Neuronal stem cell (in vitro differentiated cells): ENCODE results near the gene AFG1L.

ENCODE experiments used
- DNase-seq: peaks from one replicate; pipeline ENCODE4 v3.0.0-alpha.2; 2013; ENCODE audit warnings: low spot score
- H2AFZ ChIP-seq: one replicate; pipeline ENCODE4 v1.6.1; 2013; ENCODE audit warnings: mild to moderate bottlenecking, low read length, inconsistent platforms
- H2AK5ac ChIP-seq: 2 replicates; pipeline ENCODE4 v1.6.1; 2013; ENCODE audit warnings: low read depth, mild to moderate bottlenecking, inconsistent platforms, low read length, moderate library complexity, mixed read lengths
- H2BK120ac ChIP-seq: 2 replicates; pipeline ENCODE4 v1.6.1; 2013; ENCODE audit warnings: low read depth, mild to moderate bottlenecking, inconsistent platforms, low read length, moderate library complexity, mixed read lengths
- H2BK12ac ChIP-seq: one replicate; pipeline ENCODE4 v1.6.1; 2013; ENCODE audit warnings: low read length, inconsistent platforms
- H2BK15ac ChIP-seq: 2 replicates; pipeline ENCODE4 v1.6.1; 2013; ENCODE audit warnings: mild to moderate bottlenecking, low read length, inconsistent platforms, mixed read lengths
- H2BK5ac ChIP-seq: one replicate; pipeline ENCODE4 v1.6.1; 2013; ENCODE audit warnings: inconsistent platforms, mild to moderate bottlenecking, low read length, moderate library complexity
- H3K14ac ChIP-seq: one replicate; pipeline ENCODE4 v1.6.1; 2013; ENCODE audit warnings: low read length, inconsistent platforms
- H3K18ac ChIP-seq: 2 replicates; pipeline ENCODE4 v1.6.1; 2013; ENCODE audit warnings: low read length, inconsistent platforms
- H3K23ac ChIP-seq: 2 replicates; pipeline ENCODE4 v1.6.1; 2013; ENCODE audit warnings: low read depth, mild to moderate bottlenecking, mixed read lengths, low read length, inconsistent platforms; ENCODE audit not compliant: poor library complexity
- H3K27ac ChIP-seq: replicated peaks from 3 replicates; pipeline ENCODE4 v1.5.1; 2013; ENCODE audit warnings: low read length, inconsistent platforms
- H3K27me3 ChIP-seq, 3 experiments: 2 replicates each; pipeline ENCODE4 v1.6.1; 2013; ENCODE audit warnings: low read length in 3 of 3, mild to moderate bottlenecking in 2 of 3, inconsistent platforms in 1 of 3, low read depth in 1 of 3, mixed read lengths in 1 of 3, moderate library complexity in 1 of 3; ENCODE audit not compliant: control insufficient read depth in 3 of 3, insufficient read depth in 3 of 3
- H3K36me3 ChIP-seq, 2 donors: replicated peaks in 1 of 2; 2 replicates each; pipeline ENCODE4 v1.6.1; 2013; ENCODE audit warnings: low read length in 2 of 2; ENCODE audit not compliant: control insufficient read depth in 2 of 2, insufficient read depth in 2 of 2
- H3K4ac ChIP-seq: 2 replicates; pipeline ENCODE4 v1.6.1; 2013; ENCODE audit warnings: inconsistent platforms, mild to moderate bottlenecking, low read length, moderate library complexity
- H3K4me1 ChIP-seq, 2 donors: 1 replicate in 1 of 2; 2 replicates in 1 of 2; pipeline ENCODE4 v1.6.1; 2013; ENCODE audit warnings: low read length in 2 of 2, low read depth in 1 of 2; ENCODE audit not compliant: control insufficient read depth in 2 of 2, insufficient read depth in 1 of 2
- H3K4me2 ChIP-seq: one replicate; pipeline ENCODE4 v1.6.1; 2013; ENCODE audit warnings: mild to moderate bottlenecking, low read length, inconsistent platforms; ENCODE audit not compliant: insufficient read depth, poor library complexity, severe bottlenecking
- H3K4me3 ChIP-seq, 2 donors: 2 replicates each; pipeline ENCODE4 v1.5.1; 2013; ENCODE audit warnings: low read length in 2 of 2, mild to moderate bottlenecking in 2 of 2, inconsistent platforms in 1 of 2, moderate library complexity in 1 of 2
- H3K79me1 ChIP-seq: one replicate; pipeline ENCODE4 v1.6.1; 2013; ENCODE audit warnings: low read depth, mild to moderate bottlenecking, inconsistent platforms, low read length, moderate library complexity
- H3K9ac ChIP-seq: one replicate; pipeline ENCODE4 v1.6.1; 2013; ENCODE audit warnings: mild to moderate bottlenecking, low read depth, low read length, inconsistent platforms; ENCODE audit not compliant: poor library complexity
- H3K9me3 ChIP-seq, 2 donors: replicated peaks in 1 of 2; 2 replicates each; pipeline versions ENCODE3 to v1.6.1; 2013; ENCODE audit warnings: low read length in 2 of 2, mild to moderate bottlenecking in 2 of 2, inconsistent platforms in 1 of 2, low read depth in 1 of 2, mixed read lengths in 1 of 2, moderate library complexity in 1 of 2; ENCODE audit not compliant: control insufficient read depth in 2 of 2, insufficient read depth in 1 of 2
- H4K8ac ChIP-seq: one replicate; pipeline ENCODE4 v1.6.1; 2013; ENCODE audit warnings: low read depth, mild to moderate bottlenecking, inconsistent platforms, low read length, moderate library complexity
- H4K91ac ChIP-seq: one replicate; pipeline ENCODE4 v1.6.1; 2013; ENCODE audit warnings: low read length, low read depth, mild to moderate bottlenecking, inconsistent platforms; ENCODE audit not compliant: poor library complexity
- WGBS, 2 donors: extraction: QIAGEN DNeasy Blood & Tissue Kit; methylation state at CpG; one replicate each; pipeline ENCODE4 v1.1.7; 2013; ENCODE audit warnings: missing lambda C conversion rate in 2 of 2, mixed read lengths in 1 of 2; ENCODE audit not compliant: insufficient read length in 2 of 2, insufficient replicate concordance in 1 of 2; ENCODE audit errors: extremely low coverage in 2 of 2; 5-methylcytosine and 5-hydroxymethylcytosine counted together

Gene AFG1L

GRCh38 chr6:108337721-108338120, 42.9 kb downstream of the AFG1L start:
- no peak overlapping the region for H3K4me3 ChIP-seq
- no peak overlapping the region for H3K4me2 ChIP-seq
- H2BK12ac ChIP-seq, result no peak overlapping the region
- DNase-seq, result no peak
- H3K27ac ChIP-seq, result no peak overlapping the region
- H3K9me3 ChIP-seq, result no peaks in the 10 kb centered on the region
- H3K18ac ChIP-seq, result no peak overlapping the region
- no peaks in the 10 kb centered on the region for H3K27me3 ChIP-seq
- H3K14ac ChIP-seq, result no peak overlapping the region
- no peak overlapping the region for H2AFZ ChIP-seq
- no peak overlapping the region for H2BK15ac ChIP-seq
- no peak overlapping the region for H2BK120ac ChIP-seq
- no peaks in the 10 kb centered on the region for H3K4me1 ChIP-seq
- H4K8ac ChIP-seq, result no peak overlapping the region
- H2AK5ac ChIP-seq, result no peak overlapping the region
- WGBS, 2 donors, result no CpG with 5 or more reads among the region's 3 CpGs
- no peak overlapping the region for H3K23ac ChIP-seq
- no peak overlapping the region for H4K91ac ChIP-seq
- H3K4ac ChIP-seq, result no peak overlapping the region
- H3K9ac ChIP-seq, result no peak overlapping the region
- H2BK5ac ChIP-seq, result no peak overlapping the region
- no peaks in the 10 kb centered on the region for H3K79me1 ChIP-seq
- no peaks in the 10 kb centered on the region for H3K36me3 ChIP-seq

- WGBS, 2 donors, result no CpG with 5 or more reads among the region's 2 CpGs
- no peak overlapping the region for H2BK15ac ChIP-seq
- H3K4me1 ChIP-seq, result no peaks in the 10 kb centered on the region
- H3K27me3 ChIP-seq, result no peaks in the 10 kb centered on the region
- no peak overlapping the region for H2BK120ac ChIP-seq
- no peak overlapping the region for H3K4me2 ChIP-seq
- H4K8ac ChIP-seq, result no peak overlapping the region
- no peaks in the 10 kb centered on the region for H3K79me1 ChIP-seq
- no peak overlapping the region for H3K4me3 ChIP-seq
- no peak overlapping the region for H2AK5ac ChIP-seq
- no peak overlapping the region for H2BK12ac ChIP-seq
- H3K4ac ChIP-seq, result no peak overlapping the region
- H2BK5ac ChIP-seq, result no peak overlapping the region
- no peak overlapping the region for H3K14ac ChIP-seq
- no peak overlapping the region for H3K27ac ChIP-seq
- no peak overlapping the region for H3K23ac ChIP-seq
- no peak overlapping the region for H3K18ac ChIP-seq
- no peaks in the 10 kb centered on the region for H3K36me3 ChIP-seq
- H2AFZ ChIP-seq, result no peak overlapping the region
- DNase-seq, result no peak
- H3K9me3 ChIP-seq, result no peaks in the 10 kb centered on the region
- H4K91ac ChIP-seq, result no peak overlapping the region
- no peak overlapping the region for H3K9ac ChIP-seq
These were observed 46.5 kb downstream of the AFG1L start for GRCh38 chr6:108341372-108341771.

- no peaks in the 10 kb centered on the region for H3K79me1 ChIP-seq
- no peaks in the 10 kb centered on the region for H3K36me3 ChIP-seq
- no peak overlapping the region for H3K27ac ChIP-seq
- H3K27me3 ChIP-seq, result no peaks in the 10 kb centered on the region
- no peak overlapping the region for H3K18ac ChIP-seq
- H3K4me3 ChIP-seq, result no peak overlapping the region
- no peak overlapping the region for H2AFZ ChIP-seq
- H4K91ac ChIP-seq, result no peak overlapping the region
- H3K9ac ChIP-seq, result no peak overlapping the region
- WGBS, 2 donors, result no CpG with 5 or more reads among the region's 5 CpGs
- no peaks in the 10 kb centered on the region for H3K9me3 ChIP-seq
- H2AK5ac ChIP-seq, result no peak overlapping the region
- H3K4ac ChIP-seq, result no peak overlapping the region
- no peak overlapping the region for H2BK12ac ChIP-seq
- DNase-seq, result no peak
- H3K23ac ChIP-seq, result no peak overlapping the region
- H3K4me1 ChIP-seq, result no peaks in the 10 kb centered on the region
- no peak overlapping the region for H3K14ac ChIP-seq
- H2BK15ac ChIP-seq, result no peak overlapping the region
- H2BK120ac ChIP-seq, result no peak overlapping the region
- H2BK5ac ChIP-seq, result no peak overlapping the region
- no peak overlapping the region for H3K4me2 ChIP-seq
- no peak overlapping the region for H4K8ac ChIP-seq
These were observed 49.0 kb downstream of the AFG1L start for GRCh38 chr6:108343894-108344293.

GRCh38 chr6:108348655-108349349, 53.9 kb downstream of the AFG1L start:
- Histone ChIP-seq H3K27ac (no peak overlapping the region), H2BK5ac (no peak overlapping the region), H3K4me1 (no peaks in the 10 kb centered on the region), H3K23ac (no peak overlapping the region), H3K14ac (no peak overlapping the region), H2AFZ (no peak overlapping the region), H3K27me3 (no peaks in the 10 kb centered on the region), H3K9ac (no peak overlapping the region), H3K4me2 (no peak overlapping the region), H4K8ac (no peak overlapping the region), H3K4me3 (no peak overlapping the region), H3K4ac (no peak overlapping the region), H2BK120ac (no peak overlapping the region), H3K79me1 (no peaks in the 10 kb centered on the region), H4K91ac (no peak overlapping the region), H2AK5ac (no peak overlapping the region), H3K9me3 (no peaks in the 10 kb centered on the region), H2BK12ac (no peak overlapping the region), H3K36me3 (no peaks in the 10 kb centered on the region), H3K18ac (no peak overlapping the region), H2BK15ac (no peak overlapping the region)
- DNase-seq, result no peak
- no CpG with 5 or more reads among the region's 5 CpGs for WGBS, 2 donors
